ENCODE measurements around the gene OTUD7B.

Gene OTUD7B

DNA sequence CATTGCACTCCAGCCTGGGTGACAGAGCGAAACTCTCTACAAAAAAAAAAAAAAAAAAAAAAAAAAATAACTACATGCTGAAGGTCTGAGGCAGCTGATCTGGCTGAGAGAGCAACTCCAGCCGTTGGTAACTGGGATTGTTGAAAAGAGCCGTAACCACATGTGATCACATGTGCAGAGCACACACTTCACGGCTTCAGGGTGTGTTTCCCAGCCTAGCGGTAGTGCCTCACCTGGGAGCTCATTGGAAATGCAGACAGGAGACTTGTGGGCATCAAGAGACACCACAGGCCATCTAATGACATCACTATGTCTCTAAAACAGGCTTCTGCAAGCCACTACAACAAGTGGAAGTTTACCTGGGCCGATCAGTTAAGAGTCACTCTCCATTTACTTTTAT lies 11.8 kb upstream of the OTUD7B start:
- H3K27ac ChIP-seq (ENCODE audit: low read depth, low read length, severe bottlenecking) = no peak overlapping the region
- 77 to 100% methylated on average over 2 to 5 of the region's 6 CpGs for WGBS, 2 experiments (ENCODE audit: insufficient coverage in 2 of 2)
- no peaks in the 10 kb centered on the region for H3K36me3 ChIP-seq (ENCODE audit: control insufficient read depth, insufficient read depth, low read length)
- no peaks in the 10 kb centered on the region for H3K4me1 ChIP-seq (ENCODE audit: control insufficient read depth, insufficient read depth, low read length, poor library complexity, severe bottlenecking)
- no peaks in the 10 kb centered on the region for H3K9me3 ChIP-seq (ENCODE audit: control insufficient read depth, low read length)
- no peak overlapping the region for H3K4me3 ChIP-seq (ENCODE audit: extremely low read depth, insufficient read depth, low read length, poor library complexity, severe bottlenecking)

DNA sequence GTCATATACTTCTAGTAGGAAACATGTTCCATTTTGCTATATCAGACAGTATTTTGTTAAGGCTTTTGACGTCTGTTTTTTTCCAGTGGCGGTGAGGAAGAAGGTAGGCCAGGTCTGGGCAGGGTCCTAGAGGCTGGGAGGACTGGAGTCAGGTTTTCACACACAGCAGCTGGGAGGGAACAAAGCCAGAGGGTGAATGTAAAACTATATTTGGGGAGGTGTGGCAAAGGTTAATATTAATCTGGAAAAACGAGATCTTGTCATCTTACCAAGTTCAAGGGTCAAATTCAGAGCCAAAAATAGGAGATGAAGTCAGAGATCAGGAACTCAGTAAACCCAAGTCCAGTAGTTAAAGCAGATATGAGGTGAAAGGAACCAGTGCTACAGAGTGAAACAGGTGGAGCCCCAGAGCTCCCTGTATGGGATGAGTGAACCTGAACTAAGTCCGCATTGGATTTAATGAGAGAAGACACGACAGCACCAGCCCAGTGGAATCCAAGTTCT lies 10.7 kb upstream of the OTUD7B start:
- 89 to 92% methylated on average over 4 of the region's 5 CpGs for whole genome bisulfite sequencing, 2 experiments (ENCODE audit: insufficient coverage in 2 of 2)
- Histone ChIP-seq H3K36me3 (ENCODE audit: control insufficient read depth, insufficient read depth, low read length) (no peaks in the 10 kb centered on the region), H3K4me3 (ENCODE audit: extremely low read depth, insufficient read depth, low read length, poor library complexity, severe bottlenecking) (no peak overlapping the region), H3K27ac (ENCODE audit: low read depth, low read length, severe bottlenecking) (no peak overlapping the region), H3K4me1 (ENCODE audit: control insufficient read depth, insufficient read depth, low read length, poor library complexity, severe bottlenecking) (no peaks in the 10 kb centered on the region), H3K9me3 (ENCODE audit: control insufficient read depth, low read length) (no peaks in the 10 kb centered on the region)

DNA sequence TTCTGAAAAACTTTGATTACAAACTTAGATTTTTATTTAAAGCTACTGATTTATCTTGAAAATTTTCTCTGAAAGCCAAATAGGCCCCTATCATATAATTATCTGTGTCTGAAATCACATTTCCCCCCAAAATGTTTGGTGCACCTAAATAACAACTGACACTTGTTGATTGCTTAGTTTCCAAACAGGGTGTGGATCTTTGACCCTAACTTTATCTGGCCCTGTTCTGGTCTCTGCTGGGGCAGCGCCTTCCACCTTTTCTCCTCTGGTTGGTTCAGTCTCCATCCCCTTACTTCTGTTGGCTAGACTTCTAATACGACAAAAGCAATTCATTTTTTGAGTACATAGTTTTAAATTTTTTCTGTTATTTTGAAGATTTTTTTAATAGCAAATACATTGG lies 10.2 kb upstream of the OTUD7B start:
- no peaks in the 10 kb centered on the region for H3K36me3 ChIP-seq (ENCODE audit: control insufficient read depth, insufficient read depth, low read length)
- no peak overlapping the region for H3K4me3 ChIP-seq (ENCODE audit: extremely low read depth, insufficient read depth, low read length, poor library complexity, severe bottlenecking)
- no CpG with 5 or more reads among the region's 2 CpGs for WGBS, 2 experiments (ENCODE audit: insufficient coverage in 2 of 2)
- H3K9me3 ChIP-seq (ENCODE audit: control insufficient read depth, low read length) = no peaks in the 10 kb centered on the region
- H3K27ac ChIP-seq (ENCODE audit: low read depth, low read length, severe bottlenecking) = no peak overlapping the region
- H3K4me1 ChIP-seq (ENCODE audit: control insufficient read depth, insufficient read depth, low read length, poor library complexity, severe bottlenecking) = no peaks in the 10 kb centered on the region

DNA sequence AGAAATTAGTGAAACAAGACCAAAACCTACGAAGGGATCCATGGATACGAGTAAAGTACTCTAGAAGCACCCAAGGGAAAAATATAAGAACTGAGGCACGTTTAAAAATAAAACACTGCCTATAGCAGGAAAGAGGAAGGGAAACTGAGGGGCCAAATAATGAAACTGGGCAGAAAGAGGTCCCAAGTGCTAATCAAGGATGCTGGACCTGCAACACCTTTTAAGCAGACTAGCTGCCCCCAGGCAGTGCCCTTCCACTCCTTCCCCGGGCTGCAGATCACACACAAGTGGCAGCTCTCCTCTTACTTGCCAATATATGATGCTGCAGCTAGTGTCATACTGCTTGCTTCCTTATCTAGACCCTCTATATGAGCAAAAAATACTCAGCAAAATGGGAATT lies 7.6 kb upstream of the OTUD7B start:
- 76 to 95% methylated on average over 4 of the region's 4 CpGs for WGBS, 2 experiments (ENCODE audit: insufficient coverage in 2 of 2)
- Histone ChIP-seq H3K36me3 (ENCODE audit: control insufficient read depth, insufficient read depth, low read length) (no peaks in the 10 kb centered on the region), H3K27ac (ENCODE audit: low read depth, low read length, severe bottlenecking) (no peak overlapping the region), H3K9me3 (ENCODE audit: control insufficient read depth, low read length) (no peaks in the 10 kb centered on the region), H3K4me1 (ENCODE audit: control insufficient read depth, insufficient read depth, low read length, poor library complexity, severe bottlenecking) (no peaks in the 10 kb centered on the region), H3K4me3 (ENCODE audit: extremely low read depth, insufficient read depth, low read length, poor library complexity, severe bottlenecking) (no peak overlapping the region)

DNA sequence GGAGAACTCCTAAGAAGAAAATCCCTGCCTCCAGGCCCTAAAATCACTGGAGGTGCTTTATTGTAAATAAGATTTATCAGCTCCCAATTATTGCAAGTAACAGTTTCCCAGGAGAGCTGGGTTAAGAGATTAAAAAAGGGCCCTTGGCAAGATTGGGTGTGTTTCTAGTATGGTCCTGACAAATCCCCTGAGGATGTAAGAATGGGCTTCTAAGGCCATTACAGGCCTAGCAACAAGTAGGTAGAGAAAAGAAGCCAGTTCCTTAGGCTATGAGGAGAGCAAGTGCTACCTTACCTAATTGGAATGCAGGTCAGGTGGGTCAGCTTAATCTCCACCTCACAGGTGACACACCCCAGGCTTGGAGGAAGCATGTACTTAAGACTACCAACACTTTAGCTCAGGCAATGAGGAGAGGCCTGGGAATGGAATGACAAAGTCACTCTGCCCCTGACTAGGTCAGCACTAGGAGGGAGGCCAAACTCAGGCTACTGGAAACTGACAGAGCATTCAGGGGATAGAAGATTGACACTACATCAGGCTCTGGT lies 6.8 kb upstream of the OTUD7B start:
- Histone ChIP-seq H3K36me3 (ENCODE audit: control insufficient read depth, insufficient read depth, low read length) (no peaks in the 10 kb centered on the region), H3K4me3 (ENCODE audit: extremely low read depth, insufficient read depth, low read length, poor library complexity, severe bottlenecking) (no peak overlapping the region), H3K9me3 (ENCODE audit: control insufficient read depth, low read length) (no peaks in the 10 kb centered on the region), H3K4me1 (ENCODE audit: control insufficient read depth, insufficient read depth, low read length, poor library complexity, severe bottlenecking) (no peaks in the 10 kb centered on the region), H3K27ac (ENCODE audit: low read depth, low read length, severe bottlenecking) (no peak overlapping the region)

DNA sequence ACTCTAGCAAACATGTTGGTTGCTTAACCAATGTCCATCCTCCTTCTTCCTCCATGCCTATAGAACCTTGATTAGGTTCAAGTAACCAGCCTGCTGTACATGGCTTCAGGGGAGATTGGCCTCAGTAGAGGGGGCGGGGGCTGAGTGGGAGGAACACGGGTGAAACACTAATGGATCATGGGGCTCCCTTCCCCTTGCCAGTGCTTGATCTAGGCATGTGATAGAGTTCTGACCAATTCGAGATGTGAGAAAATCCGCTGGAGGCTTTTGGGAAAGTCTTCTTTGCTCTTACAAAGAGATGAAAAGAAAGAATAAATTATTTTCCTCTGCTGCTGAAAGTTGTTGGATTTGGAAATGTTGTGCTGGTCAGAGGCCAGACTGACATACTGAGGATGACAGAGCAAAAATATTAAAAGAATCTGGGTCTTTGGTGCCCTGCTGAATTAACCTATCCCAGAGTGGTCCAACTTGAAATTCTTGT lies 5.2 kb upstream of the OTUD7B start:
- Histone ChIP-seq H3K9me3 (ENCODE audit: control insufficient read depth, low read length) (no peaks in the 10 kb centered on the region), H3K36me3 (ENCODE audit: control insufficient read depth, insufficient read depth, low read length) (no peaks in the 10 kb centered on the region), H3K4me1 (ENCODE audit: control insufficient read depth, insufficient read depth, low read length, poor library complexity, severe bottlenecking) (no peaks in the 10 kb centered on the region), H3K27ac (ENCODE audit: low read depth, low read length, severe bottlenecking) (no peak overlapping the region), H3K4me3 (ENCODE audit: extremely low read depth, insufficient read depth, low read length, poor library complexity, severe bottlenecking) (no peak overlapping the region)
- 80 to 95% methylated on average over 2 of the region's 4 CpGs for WGBS, 2 experiments (ENCODE audit: insufficient coverage in 2 of 2)

DNA sequence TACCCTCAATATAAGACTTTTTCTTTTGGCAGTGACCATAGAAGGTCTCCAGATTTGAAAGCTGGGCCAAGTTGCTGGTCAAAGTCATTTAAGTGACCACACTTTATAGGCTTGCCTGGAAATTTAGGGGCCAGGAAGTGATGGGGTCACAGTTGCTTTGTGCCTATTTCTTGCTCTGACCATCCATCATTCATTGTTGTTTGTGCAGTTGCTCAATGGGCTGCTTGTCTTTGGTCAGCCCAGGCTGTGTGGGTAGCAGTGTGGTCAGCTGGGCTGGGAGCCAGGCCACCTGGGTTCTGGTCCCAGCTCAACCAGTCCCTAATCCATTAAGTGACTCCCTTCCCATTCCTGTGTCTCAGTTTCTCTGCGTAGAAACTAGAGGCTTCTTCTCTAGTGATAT lies 2.1 kb upstream of the OTUD7B start:
- Histone ChIP-seq H3K27ac (ENCODE audit: low read depth, low read length, severe bottlenecking) (no peak overlapping the region), H3K4me1 (ENCODE audit: control insufficient read depth, insufficient read depth, low read length, poor library complexity, severe bottlenecking) (peaks cover 7% of the 10 kb centered on the region), H3K36me3 (ENCODE audit: control insufficient read depth, insufficient read depth, low read length) (no peaks in the 10 kb centered on the region), H3K9me3 (ENCODE audit: control insufficient read depth, low read length) (no peaks in the 10 kb centered on the region), H3K4me3 (ENCODE audit: extremely low read depth, insufficient read depth, low read length, poor library complexity, severe bottlenecking) (no peak overlapping the region)
- 100% methylated on average over 1 of the region's 1 CpG; no CpG with 5 or more reads in 1 of the 2 experiments for WGBS, 2 experiments (ENCODE audit: insufficient coverage in 2 of 2)

DNA sequence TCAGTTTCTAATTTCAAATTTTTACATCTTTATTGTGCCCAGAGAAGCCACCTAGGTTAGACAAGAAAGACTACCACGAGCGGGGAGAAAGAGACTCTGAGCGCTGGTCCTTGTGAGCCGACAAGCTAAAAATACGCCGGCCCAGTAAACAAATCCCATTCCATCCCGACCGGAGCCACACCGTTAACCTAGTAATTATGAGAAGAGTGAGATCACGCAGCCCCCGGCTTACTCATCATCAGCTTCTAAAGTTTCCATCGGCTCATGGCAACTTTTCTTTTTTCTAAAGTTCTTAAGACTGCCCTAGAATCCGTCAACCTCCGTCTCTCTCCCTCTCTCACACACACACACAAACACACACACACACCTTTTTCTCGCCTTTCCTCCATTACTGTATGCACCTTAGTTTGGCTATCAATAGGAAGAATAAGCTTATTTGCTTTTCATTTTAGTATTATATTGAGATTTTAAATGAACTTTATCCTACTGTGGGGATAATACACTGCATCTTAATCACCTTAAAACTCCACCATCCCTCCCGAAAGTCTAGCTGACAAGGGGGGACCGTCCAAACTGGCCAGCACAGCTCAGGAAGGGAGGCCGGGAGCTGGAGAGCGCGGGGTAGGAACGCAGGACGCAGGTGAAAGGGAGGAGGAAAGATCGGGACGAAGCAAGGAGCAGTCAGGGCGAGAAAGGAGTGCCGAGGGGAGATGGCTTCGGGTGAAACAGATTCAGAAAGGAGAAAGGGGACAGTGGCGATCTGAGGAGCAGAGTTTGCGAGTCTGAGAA lies 728 bp downstream of the OTUD7B start:
- H3K4me3 ChIP-seq (ENCODE audit: extremely low read depth, insufficient read depth, low read length, poor library complexity, severe bottlenecking) = peak overlapping the region; percentile 77
- H3K27ac ChIP-seq (ENCODE audit: low read depth, low read length, severe bottlenecking) = peak overlapping the region; percentile 96
- H3K9me3 ChIP-seq (ENCODE audit: control insufficient read depth, low read length) = no peaks in the 10 kb centered on the region
- peaks cover 14% of the 10 kb centered on the region for H3K4me1 ChIP-seq (ENCODE audit: control insufficient read depth, insufficient read depth, low read length, poor library complexity, severe bottlenecking)
- 0 to 1% methylated on average over 16 to 23 of the region's 29 CpGs for WGBS, 2 experiments (ENCODE audit: insufficient coverage in 2 of 2)
- peaks cover 19% of the 10 kb centered on the region for H3K36me3 ChIP-seq (ENCODE audit: control insufficient read depth, insufficient read depth, low read length)

DNA sequence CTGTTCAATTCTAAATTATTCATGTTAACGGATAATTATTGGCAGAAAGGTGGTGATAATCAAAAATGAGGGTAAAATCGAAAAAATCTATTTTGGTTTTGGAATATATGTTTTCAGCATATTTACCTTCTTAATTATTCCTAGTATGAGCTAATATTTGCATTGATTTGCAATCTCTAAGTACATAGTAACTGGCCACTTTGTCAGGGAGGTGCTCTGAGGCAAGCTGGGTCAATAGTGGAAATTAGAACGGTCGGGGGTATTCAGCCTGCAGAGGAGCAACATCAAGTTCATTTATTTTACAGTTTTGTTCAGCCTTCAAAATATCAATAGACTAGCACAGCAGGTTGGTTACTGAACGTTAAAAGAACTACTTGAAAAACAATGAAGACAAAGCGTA lies 1.8 kb downstream of the OTUD7B start:
- Histone ChIP-seq H3K4me3 (ENCODE audit: extremely low read depth, insufficient read depth, low read length, poor library complexity, severe bottlenecking) (peak overlapping the region; percentile 77), H3K27ac (ENCODE audit: low read depth, low read length, severe bottlenecking) (no peak overlapping the region), H3K36me3 (ENCODE audit: control insufficient read depth, insufficient read depth, low read length) (peaks cover 27% of the 10 kb centered on the region), H3K4me1 (ENCODE audit: control insufficient read depth, insufficient read depth, low read length, poor library complexity, severe bottlenecking) (peaks cover 14% of the 10 kb centered on the region), H3K9me3 (ENCODE audit: control insufficient read depth, low read length) (no peaks in the 10 kb centered on the region)
- whole genome bisulfite sequencing, 2 experiments (ENCODE audit: insufficient coverage in 2 of 2) = no CpG with 5 or more reads among the region's 6 CpGs

DNA sequence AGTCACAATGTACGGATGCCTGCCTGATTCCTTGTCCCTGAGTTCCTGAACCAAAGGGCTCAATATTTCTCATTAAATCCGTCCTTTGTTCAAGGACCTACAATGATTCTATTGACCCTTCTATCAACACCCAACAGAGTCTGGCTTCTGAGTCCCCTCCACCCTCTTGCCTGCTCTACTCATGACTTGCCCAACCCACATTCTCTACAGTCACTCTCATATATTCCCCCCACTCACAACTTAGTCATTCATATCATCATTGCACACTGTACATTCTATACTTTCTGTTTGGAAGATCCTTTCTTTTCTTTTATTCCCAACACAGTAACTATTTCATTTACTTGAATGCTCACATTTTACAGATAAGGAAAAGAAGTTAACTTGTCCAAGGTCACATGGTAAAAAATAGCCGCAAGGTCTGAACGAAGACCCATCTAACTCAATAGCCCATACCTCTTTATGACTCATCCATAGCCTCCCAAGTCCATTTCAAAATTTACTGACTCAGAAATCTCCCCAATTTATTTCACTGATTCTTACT lies 3.6 kb downstream of the OTUD7B start:
- peaks cover 35% of the 10 kb centered on the region for H3K36me3 ChIP-seq (ENCODE audit: control insufficient read depth, insufficient read depth, low read length)
- H3K9me3 ChIP-seq (ENCODE audit: control insufficient read depth, low read length) = no peaks in the 10 kb centered on the region
- 89% methylated on average over 3 to 4 of the region's 4 CpGs for WGBS, 2 experiments (ENCODE audit: insufficient coverage in 2 of 2)
- peaks cover 18% of the 10 kb centered on the region for H3K4me1 ChIP-seq (ENCODE audit: control insufficient read depth, insufficient read depth, low read length, poor library complexity, severe bottlenecking)
- no peak overlapping the region for H3K4me3 ChIP-seq (ENCODE audit: extremely low read depth, insufficient read depth, low read length, poor library complexity, severe bottlenecking)
- H3K27ac ChIP-seq (ENCODE audit: low read depth, low read length, severe bottlenecking) = no peak overlapping the region

DNA sequence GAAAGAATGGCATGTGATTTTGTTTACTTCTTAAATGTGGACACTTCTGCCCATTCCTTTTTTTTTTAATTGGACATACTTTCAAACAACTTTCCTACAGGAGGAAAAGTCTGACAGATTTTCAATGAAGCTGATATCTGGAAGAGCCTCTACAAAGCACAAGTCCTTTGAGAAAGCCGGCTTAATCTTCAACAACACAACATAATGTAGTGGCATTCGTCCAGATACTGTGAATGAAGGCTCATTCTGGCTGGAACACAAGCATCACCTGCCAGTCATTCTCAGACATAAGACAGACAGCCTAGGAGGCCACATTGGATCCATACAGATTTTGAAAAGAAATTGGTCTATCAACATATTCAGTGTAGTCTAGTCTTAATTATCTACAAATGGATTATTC lies 4.9 kb downstream of the OTUD7B start:
- 85 to 94% methylated on average over 2 of the region's 2 CpGs for WGBS, 2 experiments (ENCODE audit: insufficient coverage in 2 of 2)
- Histone ChIP-seq H3K27ac (ENCODE audit: low read depth, low read length, severe bottlenecking) (no peak overlapping the region), H3K9me3 (ENCODE audit: control insufficient read depth, low read length) (no peaks in the 10 kb centered on the region), H3K4me1 (ENCODE audit: control insufficient read depth, insufficient read depth, low read length, poor library complexity, severe bottlenecking) (peaks cover 24% of the 10 kb centered on the region), H3K4me3 (ENCODE audit: extremely low read depth, insufficient read depth, low read length, poor library complexity, severe bottlenecking) (no peak overlapping the region), H3K36me3 (ENCODE audit: control insufficient read depth, insufficient read depth, low read length) (peaks cover 35% of the 10 kb centered on the region)

All from mesodermal cell (in vitro differentiated cells).